ENCODE measurements around the gene MFF.

GRCh38 chr2:227363756-227364155, 38.7 kb downstream of the MFF start:
- TF ChIP-seq, protein P1, sequence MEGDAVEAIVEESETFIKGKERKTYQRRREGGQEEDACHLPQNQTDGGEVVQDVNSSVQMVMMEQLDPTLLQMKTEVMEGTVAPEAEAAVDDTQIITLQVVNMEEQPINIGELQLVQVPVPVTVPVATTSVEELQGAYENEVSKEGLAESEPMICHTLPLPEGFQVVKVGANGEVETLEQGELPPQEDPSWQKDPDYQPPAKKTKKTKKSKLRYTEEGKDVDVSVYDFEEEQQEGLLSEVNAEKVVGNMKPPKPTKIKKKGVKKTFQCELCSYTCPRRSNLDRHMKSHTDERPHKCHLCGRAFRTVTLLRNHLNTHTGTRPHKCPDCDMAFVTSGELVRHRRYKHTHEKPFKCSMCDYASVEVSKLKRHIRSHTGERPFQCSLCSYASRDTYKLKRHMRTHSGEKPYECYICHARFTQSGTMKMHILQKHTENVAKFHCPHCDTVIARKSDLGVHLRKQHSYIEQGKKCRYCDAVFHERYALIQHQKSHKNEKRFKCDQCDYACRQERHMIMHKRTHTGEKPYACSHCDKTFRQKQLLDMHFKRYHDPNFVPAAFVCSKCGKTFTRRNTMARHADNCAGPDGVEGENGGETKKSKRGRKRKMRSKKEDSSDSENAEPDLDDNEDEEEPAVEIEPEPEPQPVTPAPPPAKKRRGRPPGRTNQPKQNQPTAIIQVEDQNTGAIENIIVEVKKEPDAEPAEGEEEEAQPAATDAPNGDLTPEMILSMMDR (IDR thresholded peaks at IDR 0.05; ENCODE audit: low read depth, low read length), result peak; percentile 28
- TF ChIP-seq EZH2phosphoT487 (IDR thresholded peaks at IDR 0.05; ENCODE audit: low read depth), result no peak

Measured in OCI-LY3 (cell line).